ENCODE measurements around the gene EXD3. TPM values are rescaled to one million over a fixed set of nuclear protein-coding genes. Genes with fewer than 3 reads are reported as not detected.
A peak's percentile ranks its signal among the peaks of the same experiment; 100 is the strongest.

EXD3 gene
- polyA plus RNA-seq, 1 experiment: 4.0 TPM

DNA sequence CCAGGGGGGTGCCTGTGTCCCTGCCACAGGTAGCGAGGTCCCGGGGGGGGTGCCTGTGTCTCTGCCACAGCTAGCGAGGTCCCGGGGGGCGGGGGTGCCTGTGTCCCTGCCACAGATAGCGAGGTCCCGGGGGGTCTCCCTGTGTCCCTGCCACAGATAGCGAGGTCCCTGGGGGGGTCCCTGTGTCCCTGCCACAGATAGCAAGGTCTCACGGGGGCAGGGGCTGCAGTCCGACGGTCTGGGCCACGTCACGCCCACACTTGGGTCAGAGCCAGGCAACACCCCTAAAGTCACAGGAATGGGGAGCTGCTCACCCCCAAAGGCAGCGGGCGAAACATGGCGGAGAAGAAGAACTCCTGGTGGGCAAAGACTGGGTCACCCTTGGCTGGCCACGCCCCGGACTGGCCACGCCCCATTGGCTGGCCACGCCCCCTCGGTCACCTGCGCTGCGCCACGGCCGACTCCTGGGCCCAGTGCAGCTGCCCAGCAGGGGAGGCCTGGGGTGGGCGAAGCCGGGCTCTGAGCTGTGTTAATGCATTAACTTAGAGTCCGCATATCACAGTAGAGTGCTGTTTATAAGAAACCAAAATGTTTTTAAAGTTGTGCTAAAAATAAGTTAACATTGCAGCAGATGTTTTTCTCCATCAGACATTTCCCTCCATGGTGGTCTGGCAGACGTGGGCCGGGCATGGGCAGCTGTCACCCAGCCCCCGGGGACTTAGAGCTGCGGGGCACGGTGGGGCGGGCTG lies 7.2 kb upstream of the EXD3 start:
- CTCF ChIA-PET: no interaction called here
- H3K27me3 ChIP-seq (ENCODE audit: control insufficient read depth, insufficient read depth, low read length): peaks cover 4% of the 10 kb centered on the region
- DNase-seq (ENCODE audit: low read depth, low spot score): no peak
- POLR2A ChIA-PET: no interaction called here
- peaks cover 5% of the 10 kb centered on the region; the same call in 1 of the 2 replicates for H3K9me3 ChIP-seq (ENCODE audit: control insufficient read depth, insufficient read depth, low read length)
- TF ChIP-seq, protein P1, sequence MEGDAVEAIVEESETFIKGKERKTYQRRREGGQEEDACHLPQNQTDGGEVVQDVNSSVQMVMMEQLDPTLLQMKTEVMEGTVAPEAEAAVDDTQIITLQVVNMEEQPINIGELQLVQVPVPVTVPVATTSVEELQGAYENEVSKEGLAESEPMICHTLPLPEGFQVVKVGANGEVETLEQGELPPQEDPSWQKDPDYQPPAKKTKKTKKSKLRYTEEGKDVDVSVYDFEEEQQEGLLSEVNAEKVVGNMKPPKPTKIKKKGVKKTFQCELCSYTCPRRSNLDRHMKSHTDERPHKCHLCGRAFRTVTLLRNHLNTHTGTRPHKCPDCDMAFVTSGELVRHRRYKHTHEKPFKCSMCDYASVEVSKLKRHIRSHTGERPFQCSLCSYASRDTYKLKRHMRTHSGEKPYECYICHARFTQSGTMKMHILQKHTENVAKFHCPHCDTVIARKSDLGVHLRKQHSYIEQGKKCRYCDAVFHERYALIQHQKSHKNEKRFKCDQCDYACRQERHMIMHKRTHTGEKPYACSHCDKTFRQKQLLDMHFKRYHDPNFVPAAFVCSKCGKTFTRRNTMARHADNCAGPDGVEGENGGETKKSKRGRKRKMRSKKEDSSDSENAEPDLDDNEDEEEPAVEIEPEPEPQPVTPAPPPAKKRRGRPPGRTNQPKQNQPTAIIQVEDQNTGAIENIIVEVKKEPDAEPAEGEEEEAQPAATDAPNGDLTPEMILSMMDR (IDR thresholded peaks at IDR 0.05; ENCODE audit: low read depth, low read length): no peak
- no peak overlapping the region for H3K27ac ChIP-seq (ENCODE audit: low read depth, low read length)
- H3K4me3 ChIP-seq (ENCODE audit: low read depth, low read length): no peak overlapping the region

DNA sequence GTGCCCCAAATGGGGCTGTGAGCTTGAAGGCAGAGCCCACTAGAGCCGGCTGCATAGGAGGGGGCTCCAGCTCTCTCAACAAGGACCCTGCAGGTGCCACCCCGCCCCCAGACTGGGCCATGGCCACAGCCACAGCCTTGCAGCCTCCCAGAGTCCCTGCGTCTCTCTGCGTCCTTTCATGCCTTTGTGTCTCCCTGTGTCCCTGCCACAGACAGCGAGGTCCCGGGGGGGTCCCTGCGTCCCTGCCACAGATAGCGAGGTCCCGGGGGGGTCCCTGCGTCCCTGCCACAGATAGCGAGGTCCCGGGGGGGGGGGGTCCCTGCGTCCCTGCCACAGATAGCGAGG lies 6.6 kb upstream of the EXD3 start:
- ChIA-PET POLR2A (no interaction called here), CTCF (no interaction called here)

DNA sequence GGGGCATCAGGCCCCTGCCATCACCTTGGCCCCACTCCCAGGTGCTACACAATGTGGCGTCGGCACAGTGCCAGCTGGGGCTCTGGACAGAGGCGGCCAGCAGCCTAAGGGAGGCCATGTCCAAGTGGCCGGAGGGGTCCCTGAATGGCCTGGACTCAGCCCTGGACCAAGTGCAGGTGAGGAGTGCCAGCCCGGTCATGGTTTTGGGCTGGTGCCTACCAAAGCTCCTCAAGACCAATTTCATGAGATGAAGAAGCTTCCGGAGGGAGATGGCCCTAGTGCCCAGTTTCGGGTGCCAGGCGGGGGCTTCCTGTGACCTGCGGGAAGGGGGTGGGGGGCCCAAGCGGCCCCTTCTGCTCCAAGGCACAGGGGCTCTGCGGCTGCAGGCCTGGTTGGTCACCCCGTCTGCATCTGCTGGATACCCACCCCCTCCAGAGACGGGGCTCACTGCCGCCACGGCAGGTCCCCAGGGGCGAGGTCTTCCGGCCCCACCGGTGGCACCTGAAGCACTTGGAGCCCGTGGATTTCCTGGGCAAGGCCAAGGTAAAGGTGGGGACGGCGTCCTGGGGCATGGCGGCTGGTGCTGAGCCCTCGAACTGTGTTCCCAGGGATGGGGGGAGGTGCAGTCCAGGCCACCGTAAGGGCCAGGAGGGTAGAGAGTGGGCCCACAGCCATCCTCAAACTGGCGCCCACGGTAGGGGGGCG lies 6.0 kb upstream of the EXD3 start:
- POLR2A ChIA-PET: interaction anchor here (0.9 kb wide), 1 partner anchor 188 kb away, joined by 3 read pairs; no protein-coding TSS in a partner anchor

More for the DNA sequence above, 6.6 kb upstream of the EXD3 start:
- DNase-seq (ENCODE audit: low read depth, low spot score): no peak
- TF ChIP-seq, protein P1 (IDR thresholded peaks at IDR 0.05; ENCODE audit: low read depth, low read length): no peak
- H3K4me3 ChIP-seq (ENCODE audit: low read depth, low read length): no peak overlapping the region
- peaks cover 4% of the 10 kb centered on the region for H3K27me3 ChIP-seq (ENCODE audit: control insufficient read depth, insufficient read depth, low read length)
- H3K27ac ChIP-seq (ENCODE audit: low read depth, low read length): no peak overlapping the region
- peaks cover 5% of the 10 kb centered on the region; the same call in 1 of the 2 replicates for H3K9me3 ChIP-seq (ENCODE audit: control insufficient read depth, insufficient read depth, low read length)

DNA sequence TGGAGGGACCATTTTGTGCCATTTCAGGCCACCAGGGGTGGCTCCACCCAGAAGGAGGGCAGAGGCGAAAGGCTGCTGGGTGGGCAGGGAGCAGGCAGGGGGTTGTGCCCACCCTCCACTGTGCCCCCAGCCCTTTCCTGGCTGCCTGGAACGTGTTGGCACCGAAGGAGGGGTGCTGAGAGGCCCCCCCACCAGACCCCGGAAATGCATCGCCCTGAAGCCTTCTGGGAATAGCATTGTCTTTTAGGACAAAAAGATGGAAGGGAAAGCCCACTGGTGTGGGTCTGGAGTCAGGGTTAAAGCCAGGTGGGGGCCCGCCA lies 5.3 kb upstream of the EXD3 start:
- no peak overlapping the region for H3K27ac ChIP-seq (ENCODE audit: low read depth, low read length)
- TF ChIP-seq, protein P1 (IDR thresholded peaks at IDR 0.05; ENCODE audit: low read depth, low read length): 0 out of 2 replicates have a peak, but pooled peaks have one; percentile 2
- H3K4me3 ChIP-seq (ENCODE audit: low read depth, low read length): no peak overlapping the region
- POLR2A ChIA-PET: interaction anchor here (0.9 kb wide), 1 partner anchor 188 kb away, joined by 3 read pairs; no protein-coding TSS in a partner anchor
- CTCF ChIA-PET: no interaction called here
- peaks cover 4% of the 10 kb centered on the region for H3K27me3 ChIP-seq (ENCODE audit: control insufficient read depth, insufficient read depth, low read length)
- H3K9me3 ChIP-seq (ENCODE audit: control insufficient read depth, insufficient read depth, low read length): peaks cover 5% of the 10 kb centered on the region; the same call in 1 of the 2 replicates
- DNase-seq (ENCODE audit: low read depth, low spot score): no peak

More for the DNA sequence above, 6.0 kb upstream of the EXD3 start:
- no peak overlapping the region for H3K4me3 ChIP-seq (ENCODE audit: low read depth, low read length)
- peaks cover 5% of the 10 kb centered on the region; the same call in 1 of the 2 replicates for H3K9me3 ChIP-seq (ENCODE audit: control insufficient read depth, insufficient read depth, low read length)
- TF ChIP-seq, protein P1 (IDR thresholded peaks at IDR 0.05; ENCODE audit: low read depth, low read length): no peak
- no peak overlapping the region for H3K27ac ChIP-seq (ENCODE audit: low read depth, low read length)
- CTCF ChIA-PET: no interaction called here
- DNase-seq (ENCODE audit: low read depth, low spot score): no peak
- peaks cover 4% of the 10 kb centered on the region for H3K27me3 ChIP-seq (ENCODE audit: control insufficient read depth, insufficient read depth, low read length)
